GM12872 (cell line): ENCODE data around the gene PLXNA4.

Source experiments
- TF ChIP-seq, protein P1 (sequence below): IDR thresholded peaks from 3 replicates; pipeline ENCODE4 v1.5.1; 2011; ENCODE audit warnings: low read depth, mild to moderate bottlenecking, low read length, moderate library complexity; ENCODE audit not compliant: insufficient read depth

PLXNA4 gene

GRCh38 chr7:132402096-132402495 lies 174.2 kb downstream of the PLXNA4 start:
- TF ChIP-seq, protein P1, sequence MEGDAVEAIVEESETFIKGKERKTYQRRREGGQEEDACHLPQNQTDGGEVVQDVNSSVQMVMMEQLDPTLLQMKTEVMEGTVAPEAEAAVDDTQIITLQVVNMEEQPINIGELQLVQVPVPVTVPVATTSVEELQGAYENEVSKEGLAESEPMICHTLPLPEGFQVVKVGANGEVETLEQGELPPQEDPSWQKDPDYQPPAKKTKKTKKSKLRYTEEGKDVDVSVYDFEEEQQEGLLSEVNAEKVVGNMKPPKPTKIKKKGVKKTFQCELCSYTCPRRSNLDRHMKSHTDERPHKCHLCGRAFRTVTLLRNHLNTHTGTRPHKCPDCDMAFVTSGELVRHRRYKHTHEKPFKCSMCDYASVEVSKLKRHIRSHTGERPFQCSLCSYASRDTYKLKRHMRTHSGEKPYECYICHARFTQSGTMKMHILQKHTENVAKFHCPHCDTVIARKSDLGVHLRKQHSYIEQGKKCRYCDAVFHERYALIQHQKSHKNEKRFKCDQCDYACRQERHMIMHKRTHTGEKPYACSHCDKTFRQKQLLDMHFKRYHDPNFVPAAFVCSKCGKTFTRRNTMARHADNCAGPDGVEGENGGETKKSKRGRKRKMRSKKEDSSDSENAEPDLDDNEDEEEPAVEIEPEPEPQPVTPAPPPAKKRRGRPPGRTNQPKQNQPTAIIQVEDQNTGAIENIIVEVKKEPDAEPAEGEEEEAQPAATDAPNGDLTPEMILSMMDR = no peak

- TF ChIP-seq, protein P1 = no peak
Measured at GRCh38 chr7:132400561-132401142, 175.6 kb downstream of the PLXNA4 start.

- TF ChIP-seq, protein P1 = no peak
Measured at GRCh38 chr7:132399367-132399766, 176.9 kb downstream of the PLXNA4 start.

GRCh38 chr7:132398253-132398925 lies 177.9 kb downstream of the PLXNA4 start:
- TF ChIP-seq, protein P1 = no peak

DNA sequence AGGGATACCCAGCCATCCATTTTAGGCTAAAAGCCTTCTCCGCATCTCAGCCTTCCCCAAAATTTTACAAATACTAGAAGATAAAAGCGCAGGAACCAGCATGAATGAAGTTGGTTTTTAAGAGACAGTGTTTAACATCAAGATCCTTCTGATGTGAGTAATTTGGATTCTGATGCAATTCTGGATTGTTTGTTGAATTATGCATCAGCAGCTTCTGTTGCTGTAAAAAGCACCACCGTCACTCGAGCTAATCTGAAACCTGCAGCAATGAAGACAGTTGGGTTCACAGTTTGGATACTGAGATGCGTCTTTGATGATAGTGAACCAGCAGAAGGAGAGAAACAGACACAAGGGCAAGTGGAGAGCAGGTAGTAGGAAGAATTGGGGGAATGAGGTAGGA lies 179.2 kb downstream of the PLXNA4 start:
- TF ChIP-seq, protein P1 = no peak

DNA sequence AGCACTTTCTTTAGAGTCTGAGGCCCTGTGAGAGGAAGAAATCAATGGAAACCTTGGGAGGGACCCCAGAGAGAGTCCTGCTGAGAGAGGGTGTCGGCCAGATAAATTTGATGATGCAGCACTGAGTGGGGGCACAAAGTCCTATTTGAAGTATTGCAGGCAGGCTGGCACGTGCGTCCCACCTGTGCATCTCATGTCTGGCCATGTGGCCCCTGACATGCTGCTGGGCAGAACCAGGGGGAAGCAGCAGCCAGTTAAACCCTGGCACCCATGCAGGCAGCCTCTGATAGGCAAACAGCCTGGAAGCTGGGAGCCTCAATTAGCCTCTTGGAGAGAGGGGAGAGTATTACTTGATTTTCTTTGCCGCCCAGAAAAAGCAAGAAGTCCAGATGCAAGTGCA lies 180.9 kb downstream of the PLXNA4 start:
- TF ChIP-seq, protein P1 = no peak

DNA sequence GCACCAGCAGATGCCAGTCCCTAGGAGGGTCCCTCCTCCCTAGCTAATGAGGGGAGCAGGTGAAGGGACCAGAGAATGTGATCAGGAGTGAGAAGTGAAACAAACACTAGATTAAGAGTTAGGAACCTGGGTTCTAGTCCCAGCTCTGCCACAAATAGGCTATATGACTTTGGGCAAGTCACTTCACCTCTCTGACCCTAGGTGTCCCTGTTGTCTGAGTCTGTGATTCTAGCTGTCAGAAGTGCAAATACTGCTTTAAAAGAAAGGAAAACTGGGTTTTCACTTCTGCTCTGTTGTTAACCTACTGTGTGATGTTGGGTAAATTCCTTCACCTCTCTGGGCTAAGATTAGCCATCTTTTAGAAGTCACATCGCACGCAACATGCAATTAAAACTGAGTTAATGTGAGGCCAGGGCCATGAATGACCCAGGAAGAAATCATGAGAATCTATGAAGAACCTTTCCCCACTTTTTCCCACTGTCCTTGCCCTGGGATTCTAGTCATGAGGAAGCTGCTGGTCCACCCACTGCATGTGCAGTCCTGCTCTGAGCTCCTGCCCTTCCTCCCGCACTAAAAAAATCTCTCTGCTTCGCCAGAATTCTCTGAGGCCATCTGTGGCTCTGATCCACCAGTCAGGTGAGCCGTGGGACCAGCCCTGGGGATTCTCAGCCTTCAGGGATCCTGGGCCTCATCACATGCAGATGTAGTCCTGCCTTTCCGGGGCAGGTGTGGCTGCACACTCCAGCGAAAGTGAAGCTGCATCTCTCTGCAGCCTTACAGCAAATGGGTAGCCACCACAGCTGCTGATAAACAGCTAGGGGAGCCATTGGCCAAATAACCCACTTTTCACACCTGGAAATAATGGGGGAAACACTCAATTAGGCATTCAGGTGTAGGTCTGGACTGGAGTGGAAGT lies 181.7 kb downstream of the PLXNA4 start:
- TF ChIP-seq, protein P1 = peak; percentile 39; the same call in 1 of the 3 replicates
